Endothelial cell of umbilical vein (primary cell): ENCODE data around the gene LMO7. TPM values are rescaled to one million over a fixed set of nuclear protein-coding genes. Genes with fewer than 3 reads are reported as not detected.

ENCODE experiments used
- BruUV-seq: library from RNA; stranded (reverse); fragments of 400-500 nt; replicated peaks from 2 replicates; lab custom pipeline; 2021; lab: Mats Ljungman, UMichigan
- CTCF ChIA-PET: fragments of 300-600, 350-600 bp; sonication (Branson Sonifier 250); formaldehyde crosslinking; loops from one replicate; lab custom pipeline; 2021; ENCODE audit warnings: antibody characterized with exemption, inconsistent platforms; lab: Charles Lee
- POLR2A ChIA-PET: fragments of 300-600, 350-600 bp; sonication (Branson Sonifier 250); formaldehyde crosslinking; loops from one replicate; lab custom pipeline; 2021; ENCODE audit warnings: antibody characterized with exemption, inconsistent platforms; lab: Charles Lee
- DNase-seq: peaks from one replicate; pipeline ENCODE4 v3.0.0-alpha.2; 2011; ENCODE audit warnings: low read depth, low spot score
- FAIRE-seq: peaks from 2 replicates; lab custom pipeline; 2011; peaks lifted over from hg19 to GRCh38; lab: Jason Lieb, UNC
- H2AFZ ChIP-seq: 2 replicates; pipeline ENCODE4 v1.6.0; 2012; ENCODE audit warnings: low read depth, low read length, control low read depth, inconsistent platforms
- H3K27ac ChIP-seq: 2 replicates; pipeline ENCODE4 v1.5.1; 2011; ENCODE audit warnings: low read depth, mild to moderate bottlenecking, control low read depth, low read length, moderate library complexity; ENCODE audit not compliant: insufficient read depth
- H3K27me3 ChIP-seq, 2 experiments: 2 replicates each; pipeline versions ENCODE4 v1.6.0 to v1.6.1; 2011; ENCODE audit warnings: low read length in 2 of 2, mixed read lengths in 1 of 2; ENCODE audit not compliant: control insufficient read depth in 2 of 2, insufficient read depth in 2 of 2
- H3K36me3 ChIP-seq, 2 experiments: 2 replicates in 1 of 2; 3 replicates in 1 of 2; pipeline ENCODE4 v1.5.1; 2011; ENCODE audit warnings: low read length in 2 of 2, mild to moderate bottlenecking in 1 of 2, moderate library complexity in 1 of 2; ENCODE audit not compliant: control insufficient read depth in 2 of 2, insufficient read depth in 2 of 2; ENCODE audit errors: extremely low read depth in 1 of 2
- H3K4me1 ChIP-seq: 3 replicates; pipeline ENCODE4 v1.5.1; 2011; ENCODE audit warnings: mild to moderate bottlenecking, low read length; ENCODE audit not compliant: control insufficient read depth, insufficient read depth; ENCODE audit errors: extremely low read depth
- H3K4me2 ChIP-seq: 2 replicates; pipeline ENCODE4 v1.6.1; 2011; ENCODE audit warnings: low read length, control low read depth, mixed read lengths; ENCODE audit not compliant: insufficient read depth
- H3K4me3 ChIP-seq, 3 experiments: fragments of 200-600 bp in 1 of 3; sonication (generic), shearing (Covaris generic) in 1 of 3; replicated peaks in 1 of 3; 2 replicates each; pipeline ENCODE4 v1.5.1; 2011 to 2016; ENCODE audit warnings: control low read depth in 3 of 3, low read length in 3 of 3, mild to moderate bottlenecking in 2 of 3, inconsistent platforms in 1 of 3, low read depth in 1 of 3, moderate library complexity in 1 of 3; ENCODE audit not compliant: insufficient read depth in 1 of 3
- H3K79me2 ChIP-seq: 2 replicates; pipeline ENCODE4 v1.6.0; 2012; ENCODE audit warnings: low read length, inconsistent platforms; ENCODE audit not compliant: control insufficient read depth, insufficient read depth
- H3K9ac ChIP-seq: replicated peaks from 2 replicates; pipeline ENCODE3; 2011; ENCODE audit warnings: low read length, control low read depth; ENCODE audit not compliant: insufficient read depth; ENCODE audit errors: extremely low read depth
- H3K9me1 ChIP-seq: replicated peaks from 3 replicates; pipeline ENCODE4 v1.6.0; 2011; ENCODE audit warnings: mild to moderate bottlenecking, low read length; ENCODE audit not compliant: control insufficient read depth, insufficient read depth; ENCODE audit errors: extremely low read depth
- H3K9me3 ChIP-seq: replicated peaks from 2 replicates; pipeline ENCODE4 v1.5.1; 2012; ENCODE audit warnings: low read length, inconsistent platforms; ENCODE audit not compliant: control insufficient read depth, insufficient read depth
- H4K20me1 ChIP-seq: replicated peaks from 2 replicates; pipeline ENCODE3; 2011; ENCODE audit warnings: mild to moderate bottlenecking, low read length; ENCODE audit not compliant: control insufficient read depth, insufficient read depth; ENCODE audit errors: extremely low read depth
- EZH2 ChIP-seq: IDR thresholded peaks from 2 replicates; pipeline ENCODE4 v1.6.1; 2012; ENCODE audit warnings: borderline replicate concordance, low read depth, mild to moderate bottlenecking, moderate library complexity, low read length, inconsistent platforms; ENCODE audit not compliant: severe bottlenecking
- FOS ChIP-seq: IDR thresholded peaks from 2 replicates; pipeline ENCODE4 v1.6.1; 2011; ENCODE audit warnings: mild to moderate bottlenecking, low read length, moderate library complexity, borderline replicate concordance; ENCODE audit not compliant: insufficient read depth
- GATA2 ChIP-seq: IDR thresholded peaks from 2 replicates; pipeline ENCODE4 v1.7.0; 2011; ENCODE audit warnings: low read depth, mild to moderate bottlenecking, moderate library complexity, mixed read lengths, low read length; ENCODE audit not compliant: insufficient read length, insufficient read depth
- JUN ChIP-seq: IDR thresholded peaks from 2 replicates; pipeline ENCODE4 v1.6.1; 2011; ENCODE audit warnings: borderline replicate concordance, low read depth; ENCODE audit not compliant: insufficient read length, insufficient read depth
- MYC ChIP-seq: IDR thresholded peaks from one replicate; pipeline ENCODE4 v1.6.1; 2011; ENCODE audit warnings: mild to moderate bottlenecking, low read depth, low read length
- POLR2A ChIP-seq: IDR thresholded peaks from 2 replicates; pipeline ENCODE4 v1.6.1; 2012; ENCODE audit warnings: low read depth, mild to moderate bottlenecking, control low read depth, low read length
- POLR2AphosphoS5 ChIP-seq: IDR thresholded peaks from 2 replicates; pipeline ENCODE4 v1.6.1; 2012; ENCODE audit warnings: low read depth, mild to moderate bottlenecking, control low read depth, low read length, moderate library complexity; ENCODE audit not compliant: insufficient read depth
- dilution Hi-C: fragments of 300-500 bp; cut with MboI; formaldehyde crosslinking; loops from one replicate; pipeline ENCODE4 v1.15.0; 2019; ENCODE audit warnings: low sequenced_read_pairs; ENCODE audit not compliant: extremely low pct_ligation_motif_present
- intact Hi-C: fragments of 100-400 bp; cut with micrococcal nuclease; formaldehyde crosslinking; loops from one replicate; pipeline ENCODE4 v1.10.0; 2022
- polyA plus RNA-seq, 4 experiments: library from polyadenylated mRNA; depleted of rRNA in 3 of 4; stranded (reverse) in 3 of 4; unstranded in 1 of 4; fragments of >200 nt; gene quantifications; 2 replicates each; pipeline versions ENCODE4 v1.2.1 to v1.2.3, GENCODE V29; 2011 to 2012; ENCODE audit warnings: missing spikeins in 1 of 4
- total RNA-seq: library from RNA; stranded (reverse); gene quantifications from 2 replicates; pipeline ENCODE4 v1.2.3, GENCODE V29; 2021
- TF ChIP-seq, protein P1 (sequence below), 2 donors: IDR thresholded peaks; 1 replicate in 1 of 2; 2 replicates in 1 of 2; pipeline ENCODE4 v1.5.1; 2011; ENCODE audit warnings: low read length in 2 of 2, mild to moderate bottlenecking in 2 of 2, moderate library complexity in 2 of 2, control low read depth in 1 of 2, inconsistent platforms in 1 of 2, low read depth in 1 of 2; ENCODE audit not compliant: insufficient read depth in 1 of 2; ENCODE audit errors: extremely low read depth in 1 of 2
- TF ChIP-seq, protein P2 (sequence below): IDR thresholded peaks from 2 replicates; pipeline ENCODE4 v1.6.1; 2011; ENCODE audit not compliant: insufficient read depth, insufficient read length

The LMO7 gene
- total and polyA plus RNA-seq, 2 donors (not counting 3 experiments of a cell fraction or from before 2014, with no cell fraction given), result 10.5 to 21.1 TPM

DNA sequence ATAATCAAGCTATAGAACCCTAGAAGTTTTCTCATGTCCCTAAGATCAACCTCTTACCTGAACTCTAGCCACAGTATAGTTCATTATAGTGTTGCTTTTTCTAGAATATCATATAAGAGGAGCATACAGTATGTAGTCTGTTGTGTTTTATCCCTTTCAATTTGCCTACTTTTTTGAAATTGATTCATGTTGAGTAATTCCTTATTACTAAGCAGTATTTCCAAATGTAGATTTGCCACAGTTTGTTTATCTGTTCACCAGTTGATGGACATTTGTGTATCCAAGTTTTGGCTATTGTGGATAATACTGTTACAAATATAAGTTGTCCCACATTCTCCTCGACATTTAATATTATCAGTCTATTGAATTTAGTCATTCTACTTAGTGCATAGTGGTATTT is 138.0 kb downstream of the LMO7 start:
- no peak for DNase-seq
- no peaks in the 10 kb centered on the region for H3K36me3 ChIP-seq
- H3K4me1 ChIP-seq, result peaks cover 19% of the 10 kb centered on the region
- no peaks in the 10 kb centered on the region for H3K79me2 ChIP-seq
- CTCF ChIA-PET, result interaction anchor here (1.5 to 1.9 kb wide), 2 partner anchors 22 to 78 kb away, joined by 3 to 5 read pairs; no protein-coding TSS in a partner anchor
- H2AFZ ChIP-seq, result no peak overlapping the region
- intact Hi-C loops, result no loop called here
- H3K27me3 ChIP-seq, result no peaks in the 10 kb centered on the region
- H3K4me2 ChIP-seq, result no peak overlapping the region
- BruUV-seq, result no TSS peak
- no peaks in the 10 kb centered on the region for H4K20me1 ChIP-seq
- dilution Hi-C loops, result no loop called here
- peaks cover 2% of the 10 kb centered on the region for H3K9me1 ChIP-seq
- H3K27ac ChIP-seq, result no peak overlapping the region
- no peak overlapping the region for H3K4me3 ChIP-seq
- POLR2A ChIA-PET, result no interaction called here
- no peak overlapping the region for H3K9ac ChIP-seq
- no peaks in the 10 kb centered on the region for H3K9me3 ChIP-seq
- no peak for FAIRE-seq
- TF ChIP-seq FOS, result no peak
- TF ChIP-seq, protein P1, sequence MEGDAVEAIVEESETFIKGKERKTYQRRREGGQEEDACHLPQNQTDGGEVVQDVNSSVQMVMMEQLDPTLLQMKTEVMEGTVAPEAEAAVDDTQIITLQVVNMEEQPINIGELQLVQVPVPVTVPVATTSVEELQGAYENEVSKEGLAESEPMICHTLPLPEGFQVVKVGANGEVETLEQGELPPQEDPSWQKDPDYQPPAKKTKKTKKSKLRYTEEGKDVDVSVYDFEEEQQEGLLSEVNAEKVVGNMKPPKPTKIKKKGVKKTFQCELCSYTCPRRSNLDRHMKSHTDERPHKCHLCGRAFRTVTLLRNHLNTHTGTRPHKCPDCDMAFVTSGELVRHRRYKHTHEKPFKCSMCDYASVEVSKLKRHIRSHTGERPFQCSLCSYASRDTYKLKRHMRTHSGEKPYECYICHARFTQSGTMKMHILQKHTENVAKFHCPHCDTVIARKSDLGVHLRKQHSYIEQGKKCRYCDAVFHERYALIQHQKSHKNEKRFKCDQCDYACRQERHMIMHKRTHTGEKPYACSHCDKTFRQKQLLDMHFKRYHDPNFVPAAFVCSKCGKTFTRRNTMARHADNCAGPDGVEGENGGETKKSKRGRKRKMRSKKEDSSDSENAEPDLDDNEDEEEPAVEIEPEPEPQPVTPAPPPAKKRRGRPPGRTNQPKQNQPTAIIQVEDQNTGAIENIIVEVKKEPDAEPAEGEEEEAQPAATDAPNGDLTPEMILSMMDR (IDR thresholded peaks at IDR 0.05; ENCODE audit: extremely low read depth in 1 of 2, insufficient read depth in 1 of 2, low read depth in 1 of 2, low read length in 2 of 2), result no peak
- TF ChIP-seq JUN, result no peak
- TF ChIP-seq EZH2, result no peak
- TF ChIP-seq POLR2AphosphoS5, result no peak
- no peak for TF ChIP-seq GATA2
- TF ChIP-seq MYC, result no peak
- no peak for TF ChIP-seq POLR2A
- TF ChIP-seq, protein P2, sequence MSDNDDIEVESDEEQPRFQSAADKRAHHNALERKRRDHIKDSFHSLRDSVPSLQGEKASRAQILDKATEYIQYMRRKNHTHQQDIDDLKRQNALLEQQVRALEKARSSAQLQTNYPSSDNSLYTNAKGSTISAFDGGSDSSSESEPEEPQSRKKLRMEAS, result no peak
